Measurements from ENCODE around the gene COPS6. TPM values are rescaled to one million over a fixed set of nuclear protein-coding genes. Genes with fewer than 3 reads are reported as not detected.

Gene COPS6
- total and polyA plus RNA-seq, 2 of the 4 experiments (the other 2 are of a cell fraction): 185 to 325 TPM

DNA sequence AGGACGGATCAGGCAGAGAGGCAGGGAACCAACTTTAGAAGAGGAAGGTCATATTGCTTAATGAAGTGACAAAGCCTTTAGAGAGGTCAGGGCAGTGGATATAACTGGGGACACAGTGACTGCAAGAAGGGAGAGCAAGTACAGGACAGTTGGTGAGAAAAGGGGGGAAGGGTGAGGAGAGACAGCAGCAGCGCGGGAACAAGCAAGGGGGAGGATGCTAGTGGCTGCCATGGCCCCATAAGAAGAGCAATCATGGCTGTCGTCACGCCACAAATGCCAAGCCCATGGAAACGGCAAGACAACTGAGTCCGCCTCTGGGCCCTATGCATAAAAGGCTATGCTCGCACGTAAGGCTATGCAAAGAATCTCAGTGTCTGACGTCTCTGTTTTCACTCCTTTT lies 16.3 kb upstream of the COPS6 start:
- H2BK15ac ChIP-seq (ENCODE audit: low read depth, low read length): no peak overlapping the region
- H3K23ac ChIP-seq (ENCODE audit: low read depth, low read length): no peak overlapping the region
- no peak overlapping the region for H2BK5ac ChIP-seq (ENCODE audit: low read depth, low read length, poor library complexity, severe bottlenecking)
- 94% methylated on average over 5 of the region's 10 CpGs; no CpG with 5 or more reads in 1 of the 2 experiments for WGBS, 2 experiments (ENCODE audit: extremely low coverage in 2 of 2, insufficient read length in 1 of 2)
- no peak overlapping the region for H2AK5ac ChIP-seq (ENCODE audit: low read depth, low read length)
- H2BK20ac ChIP-seq (ENCODE audit: low read depth, low read length): no peak overlapping the region
- CTCF ChIA-PET: no interaction called here
- H3K9me1 ChIP-seq (ENCODE audit: insufficient read depth, low read length): no peaks in the 10 kb centered on the region
- H3K4me2 ChIP-seq (ENCODE audit: low read depth, low read length): no peak overlapping the region
- no peak overlapping the region for H4K91ac ChIP-seq (ENCODE audit: insufficient read depth, low read depth, low read length)
- no peak overlapping the region for H4K8ac ChIP-seq (ENCODE audit: low read depth in 2 of 2, low read length in 2 of 2)
- H3K79me1 ChIP-seq (ENCODE audit: low read depth in 1 of 2, low read length in 2 of 2): peaks cover 28 to 47% of the 10 kb centered on the region in 2 experiments
- no peaks in the 10 kb centered on the region for H3K4me1 ChIP-seq (ENCODE audit: control insufficient read depth, insufficient read depth, low read length)
- no peaks in the 10 kb centered on the region; the same call in 1 of the 2 replicates for H4K20me1 ChIP-seq (ENCODE audit: insufficient read depth, low read length)
- in situ Hi-C loops (cut with MboI; ENCODE audit: low sequenced_read_pairs) (no loop called here), intact Hi-C loops (cut with micrococcal nuclease) (no loop called here), dilution Hi-C loops (cut with HindIII; ENCODE audit: low sequenced_read_pairs, unreplicated experiment) (no loop called here)
- no peak overlapping the region for H3K4me3 ChIP-seq (ENCODE audit: insufficient read depth, low read depth, low read length)
- no TSS peak for BruUV-seq (replicated peaks)
- H3K56ac ChIP-seq (ENCODE audit: extremely low read depth, insufficient read depth, low read length): no peak overlapping the region
- POLR2A ChIA-PET (ENCODE audit: unreplicated experiment): no interaction called here
- H3K36me3 ChIP-seq (ENCODE audit: control insufficient read depth, insufficient read depth, low read length): peaks cover 88% of the 10 kb centered on the region
- H2AFZ ChIP-seq (replicated peaks; ENCODE audit: low read length, poor library complexity): no peak overlapping the region
- no peak for ATAC-seq (ENCODE audit: low read depth)
- no peak overlapping the region for H3K18ac ChIP-seq (ENCODE audit: low read depth, low read length)
- H2AK9ac ChIP-seq (replicated peaks; ENCODE audit: low read depth, low read length, poor library complexity): no peak overlapping the region
- H3K27me3 ChIP-seq (ENCODE audit: control insufficient read depth, insufficient read depth, low read length): no peaks in the 10 kb centered on the region
- no peak overlapping the region for H3K4ac ChIP-seq (ENCODE audit: low read depth, low read length)
- H3K14ac ChIP-seq (replicated peaks; ENCODE audit: low read depth, low read length): no peak overlapping the region
- TF ChIP-seq, protein P1, sequence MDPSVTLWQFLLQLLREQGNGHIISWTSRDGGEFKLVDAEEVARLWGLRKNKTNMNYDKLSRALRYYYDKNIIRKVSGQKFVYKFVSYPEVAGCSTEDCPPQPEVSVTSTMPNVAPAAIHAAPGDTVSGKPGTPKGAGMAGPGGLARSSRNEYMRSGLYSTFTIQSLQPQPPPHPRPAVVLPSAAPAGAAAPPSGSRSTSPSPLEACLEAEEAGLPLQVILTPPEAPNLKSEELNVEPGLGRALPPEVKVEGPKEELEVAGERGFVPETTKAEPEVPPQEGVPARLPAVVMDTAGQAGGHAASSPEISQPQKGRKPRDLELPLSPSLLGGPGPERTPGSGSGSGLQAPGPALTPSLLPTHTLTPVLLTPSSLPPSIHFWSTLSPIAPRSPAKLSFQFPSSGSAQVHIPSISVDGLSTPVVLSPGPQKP (IDR thresholded peaks at IDR 0.05; ENCODE audit: borderline replicate concordance, low read depth, low read length): no peak
- no peak for TF ChIP-seq MAFK (IDR thresholded peaks at IDR 0.05; ENCODE audit: low read depth, low read length)
- H3K9me3 ChIP-seq (ENCODE audit: control insufficient read depth, insufficient read depth, low read length): peaks cover 74% of the 10 kb centered on the region
- no peak overlapping the region for H3K9ac ChIP-seq (ENCODE audit: low read depth, low read length)
- no peak overlapping the region for H2BK120ac ChIP-seq (ENCODE audit: low read depth, low read length)
- H3K27ac ChIP-seq (ENCODE audit: insufficient read depth, low read length): no peak overlapping the region
- DNase-seq: no peak
- H4K5ac ChIP-seq (ENCODE audit: low read depth, low read length): no peak overlapping the region
